IMR-90 (cell line): Measurements from ENCODE around the gene KCTD11. TPM values are rescaled to one million over a fixed set of nuclear protein-coding genes. Genes with fewer than 3 reads are reported as not detected.

Experiments
- ATAC-seq: fragments of 200-7000 bp; cut with Tn5 transposase; 2 replicates; pipeline ENCODE4 v1.9.1; 2020; ENCODE audit warnings: low read depth, mild to moderate bottlenecking, moderate library complexity
- BruUV-seq: library from RNA; stranded (reverse); fragments of 400-500 nt; replicated peaks from 2 replicates; lab custom pipeline; 2021; lab: Mats Ljungman, UMichigan
- CTCF ChIA-PET: fragments of 300-600 bp; formaldehyde crosslinking; extraction: SDS; loops from one replicate; lab custom pipeline; 2021; ENCODE audit warnings: antibody characterized with exemption; lab: Yijun Ruan, JAX
- POLR2A ChIA-PET: fragments of 300-600 bp; sonication (Branson Sonifier 250); formaldehyde crosslinking; loops from one replicate; lab custom pipeline; 2022; ENCODE audit warnings: antibody characterized with exemption; ENCODE audit not compliant: unreplicated experiment; lab: Charles Lee
- DNase-seq: peaks from one replicate; pipeline ENCODE4 v3.0.0; 2013
- H2AFZ ChIP-seq: replicated peaks from 2 replicates; pipeline ENCODE3; 2013; ENCODE audit warnings: low read length, mild to moderate bottlenecking; ENCODE audit not compliant: poor library complexity
- H2AK5ac ChIP-seq: 2 replicates; pipeline ENCODE4 v1.6.1; 2013; ENCODE audit warnings: low read depth, low read length, inconsistent platforms
- H2AK9ac ChIP-seq: replicated peaks from 2 replicates; pipeline ENCODE3; 2013; ENCODE audit warnings: mild to moderate bottlenecking, low read depth, low read length, moderate library complexity; ENCODE audit not compliant: poor library complexity
- H2BK120ac ChIP-seq: 2 replicates; pipeline ENCODE4 v1.6.1; 2013; ENCODE audit warnings: low read depth, low read length, inconsistent platforms
- H2BK15ac ChIP-seq: 3 replicates; pipeline ENCODE4 v1.6.1; 2013; ENCODE audit warnings: low read depth, low read length, inconsistent platforms
- H2BK20ac ChIP-seq: 2 replicates; pipeline ENCODE4 v1.6.1; 2013; ENCODE audit warnings: low read depth, mild to moderate bottlenecking, inconsistent platforms, low read length, moderate library complexity
- H2BK5ac ChIP-seq: 2 replicates; pipeline ENCODE4 v1.6.1; 2013; ENCODE audit warnings: mild to moderate bottlenecking, low read depth, low read length, inconsistent platforms; ENCODE audit not compliant: poor library complexity, severe bottlenecking
- H3K14ac ChIP-seq: replicated peaks from 2 replicates; pipeline ENCODE4 v1.6.1; 2013; ENCODE audit warnings: low read depth, low read length, inconsistent platforms
- H3K18ac ChIP-seq: 2 replicates; pipeline ENCODE4 v1.6.1; 2013; ENCODE audit warnings: low read depth, low read length, control low read depth
- H3K23ac ChIP-seq: 2 replicates; pipeline ENCODE4 v1.6.1; 2013; ENCODE audit warnings: low read depth, low read length, inconsistent platforms
- H3K27ac ChIP-seq: 2 replicates; pipeline ENCODE4 v1.5.1; 2013; ENCODE audit warnings: mild to moderate bottlenecking, control low read depth, low read length; ENCODE audit not compliant: insufficient read depth
- H3K27me3 ChIP-seq: 2 replicates; pipeline ENCODE4 v1.6.1; 2013; ENCODE audit warnings: low read length; ENCODE audit not compliant: control insufficient read depth, insufficient read depth
- H3K36me3 ChIP-seq: 2 replicates; pipeline ENCODE4 v1.6.1; 2013; ENCODE audit warnings: low read length, mixed read lengths; ENCODE audit not compliant: control insufficient read depth, insufficient read depth
- H3K4ac ChIP-seq: 2 replicates; pipeline ENCODE4 v1.6.1; 2013; ENCODE audit warnings: low read depth, low read length, inconsistent platforms
- H3K4me1 ChIP-seq: 2 replicates; pipeline ENCODE4 v1.6.1; 2013; ENCODE audit warnings: low read length, mixed read lengths; ENCODE audit not compliant: control insufficient read depth, insufficient read depth
- H3K4me2 ChIP-seq: 2 replicates; pipeline ENCODE4 v1.6.1; 2013; ENCODE audit warnings: low read depth, mild to moderate bottlenecking, control low read depth, low read length, moderate library complexity
- H3K4me3 ChIP-seq: 2 replicates; pipeline ENCODE4 v1.5.1; 2013; ENCODE audit warnings: low read depth, mild to moderate bottlenecking, control low read depth, low read length, moderate library complexity; ENCODE audit not compliant: insufficient read depth
- H3K56ac ChIP-seq: 2 replicates; pipeline ENCODE4 v1.6.1; 2013; ENCODE audit warnings: low read length, inconsistent platforms; ENCODE audit not compliant: insufficient read depth; ENCODE audit errors: extremely low read depth
- H3K79me1 ChIP-seq, 2 experiments: 2 replicates each; pipeline ENCODE4 v1.6.1; 2013; ENCODE audit warnings: low read length in 2 of 2, inconsistent platforms in 1 of 2, low read depth in 1 of 2
- H3K9ac ChIP-seq: 2 replicates; pipeline ENCODE4 v1.6.1; 2013; ENCODE audit warnings: low read depth, low read length, control low read depth
- H3K9me1 ChIP-seq: 2 replicates; pipeline ENCODE4 v1.6.1; 2013; ENCODE audit warnings: low read length, inconsistent platforms; ENCODE audit not compliant: insufficient read depth
- H3K9me3 ChIP-seq: 2 replicates; pipeline ENCODE4 v1.6.1; 2013; ENCODE audit warnings: low read length; ENCODE audit not compliant: control insufficient read depth, insufficient read depth
- H4K20me1 ChIP-seq: 2 replicates; pipeline ENCODE4 v1.6.1; 2013; ENCODE audit warnings: low read length, inconsistent platforms; ENCODE audit not compliant: insufficient read depth
- H4K5ac ChIP-seq: 2 replicates; pipeline ENCODE4 v1.6.1; 2013; ENCODE audit warnings: mild to moderate bottlenecking, low read depth, low read length, control low read depth
- H4K8ac ChIP-seq, 2 experiments: 2 replicates each; pipeline ENCODE4 v1.6.1; 2013; ENCODE audit warnings: low read depth in 2 of 2, low read length in 2 of 2, control low read depth in 1 of 2, inconsistent platforms in 1 of 2
- H4K91ac ChIP-seq: 2 replicates; pipeline ENCODE4 v1.6.1; 2013; ENCODE audit warnings: low read depth, low read length, inconsistent platforms; ENCODE audit not compliant: insufficient read depth
- BHLHE40 ChIP-seq: fragments of 150-350 bp; IDR thresholded peaks from 2 replicates; pipeline ENCODE4 v1.6.1; 2016; ENCODE audit warnings: mild to moderate bottlenecking, low read depth, low read length
- CEBPB ChIP-seq: IDR thresholded peaks from 2 replicates; pipeline ENCODE4 v1.6.1; 2012; ENCODE audit warnings: low read depth, low read length, improper control_type of control experiment
- CHD1 ChIP-seq: IDR thresholded peaks from 2 replicates; pipeline ENCODE4 v1.6.1; 2012; ENCODE audit warnings: low read depth, low read length, improper control_type of control experiment
- CTCF ChIP-seq: conservative IDR thresholded peaks from 2 replicates; pipeline ENCODE4 v1.5.1; 2012; ENCODE audit warnings: mild to moderate bottlenecking, low read depth, low read length, improper control_type of control experiment
- FOS ChIP-seq: fragments of 150-350 bp; IDR thresholded peaks from 2 replicates; pipeline ENCODE4 v1.6.1; 2016; ENCODE audit warnings: low read depth, low read length
- MAFK ChIP-seq: IDR thresholded peaks from 2 replicates; pipeline ENCODE4 v1.6.1; 2012; ENCODE audit warnings: low read depth, low read length, improper control_type of control experiment
- MAZ ChIP-seq: IDR thresholded peaks from 2 replicates; pipeline ENCODE4 v1.6.1; 2012; ENCODE audit warnings: low read depth, mild to moderate bottlenecking, low read length, improper control_type of control experiment, moderate library complexity, borderline replicate concordance
- MXI1 ChIP-seq: IDR thresholded peaks from 2 replicates; pipeline ENCODE4 v1.6.1; 2012; ENCODE audit warnings: low read depth, mild to moderate bottlenecking, low read length, moderate library complexity, borderline replicate concordance
- RAD21 ChIP-seq: IDR thresholded peaks from 2 replicates; pipeline ENCODE4 v1.6.1; 2012; ENCODE audit warnings: low read length, improper control_type of control experiment
- RCOR1 ChIP-seq: IDR thresholded peaks from 2 replicates; pipeline ENCODE4 v1.6.1; 2012; ENCODE audit warnings: mild to moderate bottlenecking, low read length, improper control_type of control experiment; ENCODE audit not compliant: insufficient replicate concordance
- RFX5 ChIP-seq: IDR thresholded peaks from 2 replicates; pipeline ENCODE4 v1.8.0; 2012; ENCODE audit warnings: low read depth, mild to moderate bottlenecking, low read length, moderate library complexity
- WGBS, 2 experiments: methylation state at CpG; one replicate each; pipeline versions ENCODE4 v1.1.5 to v1.1.7; 2013; ENCODE audit warnings: missing lambda C conversion rate in 2 of 2; ENCODE audit not compliant: insufficient read length in 1 of 2; ENCODE audit errors: extremely low coverage in 2 of 2; 5-methylcytosine and 5-hydroxymethylcytosine counted together
- dilution Hi-C: fragments of 300-500 bp; cut with HindIII; formaldehyde crosslinking; loops from one replicate; pipeline ENCODE4 v1.14.3; 2018; ENCODE audit warnings: low sequenced_read_pairs; ENCODE audit not compliant: unreplicated experiment
- in situ Hi-C: fragments of 300-500 bp; cut with MboI; formaldehyde crosslinking; loops from 3 replicates; pipeline ENCODE4 v1.14.3; 2019; ENCODE audit warnings: low sequenced_read_pairs, inconsistent platforms, mixed read lengths
- intact Hi-C: fragments of 100-400 bp; cut with micrococcal nuclease; formaldehyde crosslinking; loops from 2 replicates; pipeline ENCODE4 v1.10.0; 2022
- polyA plus RNA-seq, 3 experiments: library from polyadenylated mRNA; depleted of rRNA; stranded (reverse); fragments of >200 nt; gene quantifications; 2 replicates each; pipeline ENCODE4 v1.2.3, GENCODE V29; 2012; ENCODE audit warnings: low replicate concordance in 1 of 3
- total RNA-seq: library from RNA; depleted of rRNA; stranded (reverse); fragments of >200 nt; gene quantifications from 2 replicates; pipeline ENCODE4 v1.2.3, GENCODE V29; 2012

Gene KCTD11
- total and polyA plus RNA-seq, 2 of the 4 experiments (the other 2 are of a cell fraction) = 10.8 to 16.4 TPM

- Histone ChIP-seq H3K23ac (no peak overlapping the region), H3K18ac (no peak overlapping the region), H3K56ac (no peak overlapping the region), H2AK5ac (no peak overlapping the region), H3K9ac (no peak overlapping the region), H4K5ac (no peak overlapping the region), H3K14ac (no peak overlapping the region), H3K27me3 (peaks cover 26% of the 10 kb centered on the region), H4K20me1 (no peaks in the 10 kb centered on the region), H3K27ac (no peak overlapping the region), H4K8ac (no peak overlapping the region), H2BK15ac (no peak overlapping the region), H3K4me3 (no peak overlapping the region), H2AK9ac (no peak overlapping the region), H3K9me1 (no peaks in the 10 kb centered on the region), H4K91ac (no peak overlapping the region), H2AFZ (no peak overlapping the region), H2BK20ac (no peak overlapping the region), H3K36me3 (no peaks in the 10 kb centered on the region), H3K79me1 (no peaks in the 10 kb centered on the region), H3K4me1 (no peaks in the 10 kb centered on the region), H3K4me2 (no peak overlapping the region), H3K9me3 (no peaks in the 10 kb centered on the region), H2BK5ac (no peak overlapping the region), H2BK120ac (no peak overlapping the region), H3K4ac (no peak overlapping the region)
- ATAC-seq (no peak), DNase-seq (no peak)
- no TSS peak for BruUV-seq
- TF ChIP-seq BHLHE40 = no peak
- TF ChIP-seq RFX5 = no peak
- TF ChIP-seq MAZ = no peak
- TF ChIP-seq CTCF = no peak
- TF ChIP-seq MAFK = no peak
- TF ChIP-seq CEBPB = no peak
- no peak for TF ChIP-seq FOS
- TF ChIP-seq RCOR1 = no peak
- TF ChIP-seq RAD21 = no peak
- no peak for TF ChIP-seq MXI1
- no peak for TF ChIP-seq CHD1
- dilution Hi-C loops = no loop called here
- intact Hi-C loops = no loop called here
- CTCF ChIA-PET = no interaction called here
- in situ Hi-C loops = no loop called here
- WGBS, 2 experiments = no CpG with 5 or more reads among the region's 13 CpGs
- POLR2A ChIA-PET = no interaction called here
Observed at GRCh38 chr17:7367918-7368598, 16.1 kb downstream of the KCTD11 start.
